Uterus (tissue), 4 donors: Measurements from ENCODE around the gene GLOD5. TPM values are rescaled to one million over a fixed set of nuclear protein-coding genes. Genes with fewer than 3 reads are reported as not detected.

Experiments
- DNase-seq, 2 donors: peaks; one replicate each; pipeline ENCODE4 v3.0.0-alpha.2; 2019 to 2020
- H3K27ac ChIP-seq, 2 donors: fragments of 200-600 bp; sonication (generic); 1 replicate in 1 of 2; 2 replicates in 1 of 2; pipeline ENCODE4 v1.5.1; 2016 to 2018
- H3K27me3 ChIP-seq, 2 donors: fragments of 200-600 bp; sonication (generic); one replicate each; pipeline ENCODE4 v1.5.1; 2018 to 2019; ENCODE audit warnings: control low read depth in 1 of 2
- H3K36me3 ChIP-seq, 2 donors: fragments of 200-600 bp; sonication (generic); one replicate each; pipeline ENCODE4 v1.5.1; 2019; ENCODE audit warnings: control low read depth in 1 of 2
- H3K4me1 ChIP-seq, 2 donors: fragments of 200-600 bp; sonication (generic); one replicate each; pipeline ENCODE4 v1.5.1; 2018 to 2019; ENCODE audit warnings: control low read depth in 1 of 2
- H3K4me3 ChIP-seq, 2 donors: fragments of 200-600 bp; sonication (generic); 1 replicate in 1 of 2; 2 replicates in 1 of 2; pipeline ENCODE4 v1.5.1; 2018 to 2019; ENCODE audit warnings: mild to moderate bottlenecking in 1 of 2
- H3K9me3 ChIP-seq, 2 donors: fragments of 200-600 bp; sonication (generic); one replicate each; pipeline ENCODE4 v1.5.1; 2019; ENCODE audit warnings: control low read depth in 1 of 2
- CTCF ChIP-seq, 4 experiments: fragments of 200-600 bp in 2 of 4; fragments of 450-650 bp in 2 of 4; sonication (generic) in 2 of 4; IDR thresholded peaks; one replicate each; pipeline ENCODE4 v1.5.1; 2016 to 2019; ENCODE audit warnings: antibody characterized with exemption in 4 of 4, mild to moderate bottlenecking in 2 of 4, moderate library complexity in 1 of 4
- POLR2A ChIP-seq, 2 donors: fragments of 450-650 bp; IDR thresholded peaks; one replicate each; pipeline ENCODE4 v1.6.1; 2016; ENCODE audit warnings: antibody characterized with exemption in 2 of 2, mild to moderate bottlenecking in 1 of 2, moderate library complexity in 1 of 2
- intact Hi-C: fragments of 100-400 bp; cut with DNase I; formaldehyde crosslinking; loops from one replicate; pipeline ENCODE4 v1.15.1; 2023; ENCODE audit warnings: low total_unique reads
- total RNA-seq, 4 donors: library from RNA; depleted of rRNA in 3 of 4; stranded (reverse); fragments of >200 nt in 3 of 4; gene quantifications; one replicate each; pipeline versions ENCODE4 v1.1.0 to v1.2.4, GENCODE V29; 2014 to 2023
- donor health status: DM: yes; HTN: yes; CAD: no.

Gene GLOD5
- total RNA-seq, 4 donors from 2014 or later = not detected

GRCh38 chrX:48728653-48729052 lies 32.9 kb upstream of the GLOD5 start:
- Histone ChIP-seq H3K9me3 (no peaks in the 10 kb centered on the region), H3K27me3 (no peaks in the 10 kb centered on the region), H3K27ac (no peak overlapping the region), H3K4me3 (no peak overlapping the region), H3K36me3 (no peaks in the 10 kb centered on the region), H3K4me1 (no peaks in the 10 kb centered on the region)
- intact Hi-C loops = no loop called here
- no peak for TF ChIP-seq CTCF (IDR thresholded peaks at IDR 0.05)
- TF ChIP-seq POLR2A (IDR thresholded peaks at IDR 0.05) = no peak
- DNase-seq = no peak

DNA sequence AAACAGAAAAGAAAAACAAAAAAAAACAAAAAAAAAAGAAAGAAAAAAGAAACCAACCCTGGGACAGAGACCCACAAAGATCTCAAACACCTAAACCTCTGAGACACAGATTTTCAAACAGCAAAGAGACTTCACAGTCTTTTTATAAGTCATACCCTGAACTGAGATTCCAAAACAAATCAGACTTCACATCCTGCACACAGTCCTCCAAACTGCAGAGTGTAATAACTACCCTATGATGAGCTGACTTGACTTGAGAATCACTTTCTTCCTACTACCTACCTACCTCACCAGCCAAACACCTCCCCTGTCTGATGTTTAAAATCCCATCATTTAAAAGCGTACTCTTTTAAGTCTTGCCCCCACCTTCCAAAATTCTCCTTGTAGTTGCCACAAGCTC lies 25.2 kb upstream of the GLOD5 start:
- TF ChIP-seq POLR2A (IDR thresholded peaks at IDR 0.05) (no peak), CTCF (IDR thresholded peaks at IDR 0.05) (no peak)
- peak overlapping the region in 1 of 2 donors; percentile 18 for H3K4me3 ChIP-seq
- H3K27ac ChIP-seq = no peak overlapping the region
- no peaks in the 10 kb centered on the region for H3K9me3 ChIP-seq
- no peaks in the 10 kb centered on the region for H3K36me3 ChIP-seq
- H3K4me1 ChIP-seq = no peaks in the 10 kb centered on the region
- intact Hi-C loops = no loop called here
- H3K27me3 ChIP-seq = no peaks in the 10 kb centered on the region
- DNase-seq = no peak

DNA sequence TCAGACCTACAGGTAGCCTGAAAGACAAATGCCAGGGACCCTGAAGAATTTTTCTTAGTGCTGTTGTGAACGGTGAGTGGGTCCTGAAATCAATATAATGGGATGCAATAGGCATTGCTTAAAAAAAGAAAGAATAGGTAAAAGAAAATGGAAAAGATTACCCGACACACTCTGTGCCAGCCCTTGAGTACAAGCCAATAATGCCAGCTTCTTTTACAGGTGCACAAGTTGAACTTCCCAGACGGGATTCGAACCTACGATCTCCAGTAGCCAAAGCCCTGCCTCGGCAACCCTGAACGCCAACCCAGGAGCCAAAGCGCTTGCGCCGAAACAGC lies 24.7 kb upstream of the GLOD5 start:
- peak overlapping the region in 1 of 2 donors; percentile 41 for H3K27ac ChIP-seq
- no peak for DNase-seq
- intact Hi-C loops = no loop called here
- peak overlapping the region; percentile 18 to 48 for H3K4me3 ChIP-seq
- TF ChIP-seq CTCF (IDR thresholded peaks at IDR 0.05) (no peak), POLR2A (IDR thresholded peaks at IDR 0.05) (no peak)
- H3K9me3 ChIP-seq = no peaks in the 10 kb centered on the region
- H3K36me3 ChIP-seq = no peaks in the 10 kb centered on the region
- no peaks in the 10 kb centered on the region for H3K27me3 ChIP-seq
- H3K4me1 ChIP-seq = no peaks in the 10 kb centered on the region

- Histone ChIP-seq H3K4me3 (peak overlapping the region; percentile 48 to 49), H3K27me3 (no peaks in the 10 kb centered on the region), H3K4me1 (no peaks in the 10 kb centered on the region), H3K27ac (peak overlapping the region; percentile 86 to 88), H3K9me3 (no peaks in the 10 kb centered on the region), H3K36me3 (no peaks in the 10 kb centered on the region)
- no peak for TF ChIP-seq CTCF (IDR thresholded peaks at IDR 0.05)
- TF ChIP-seq POLR2A (IDR thresholded peaks at IDR 0.05) = peak; percentile 16 to 53
- intact Hi-C loops = no loop called here
- DNase-seq = peak; percentile 89 to 93
Measured at GRCh38 chrX:48737213-48737938, 24.2 kb upstream of the GLOD5 start.

GRCh38 chrX:48737940-48738339 lies 23.6 kb upstream of the GLOD5 start:
- Histone ChIP-seq H3K4me3 (peak overlapping the region in 1 of 2 donors; percentile 49), H3K4me1 (no peaks in the 10 kb centered on the region), H3K27ac (peak overlapping the region; percentile 86 to 88), H3K27me3 (no peaks in the 10 kb centered on the region), H3K36me3 (no peaks in the 10 kb centered on the region), H3K9me3 (no peaks in the 10 kb centered on the region)
- no peak for DNase-seq
- intact Hi-C loops = no loop called here
- TF ChIP-seq CTCF (IDR thresholded peaks at IDR 0.05) = no peak
- no peak for TF ChIP-seq POLR2A (IDR thresholded peaks at IDR 0.05)
